Kasumi-1 (cell line): ENCODE results near the gene CRTC2.
A peak's percentile ranks its signal among the peaks of the same experiment; 100 is the strongest.
"Not testable (repeated sequence)": the region's sequence is repeated elsewhere in the genome, so short reads cannot be mapped to it uniquely, and the experiment has no call there.

Source experiments
- DNase-seq, 2 experiments: peaks; one replicate each; lab custom pipeline; 2025; lab: John Stamatoyannopoulos, UW

The CRTC2 gene

GRCh38 chr1:153958111-153958960, at the start of gene CRTC2:
CRTC2 (minus strand) TSS chr1:153958612; CDS start chr1:153958497, 115 bp downstream.
- DNase-seq: peak; percentile 100

GRCh38 chr1:154006136-154006535, 47.7 kb upstream of the CRTC2 start:
- no peak for DNase-seq

- DNase-seq: no peak
Observed at GRCh38 chr1:154000420-154000819, 42.0 kb upstream of the CRTC2 start.

- not testable (repeated sequence) for DNase-seq
Observed at GRCh38 chr1:153996882-153997281, 38.5 kb upstream of the CRTC2 start.

GRCh38 chr1:153995640-153996039, 37.2 kb upstream of the CRTC2 start:
- DNase-seq: no peak

- DNase-seq: no peak
Observed at GRCh38 chr1:153995202-153995601, 36.8 kb upstream of the CRTC2 start.

GRCh38 chr1:153991806-153992205, 33.4 kb upstream of the CRTC2 start:
- DNase-seq: no peak

- no peak for DNase-seq
Observed at GRCh38 chr1:153991151-153991630, 32.8 kb upstream of the CRTC2 start.

GRCh38 chr1:153990468-153991150, 32.2 kb upstream of the CRTC2 start, which contains the start of gene RPS27:
RPS27 (plus strand) TSS chr1:153990762; CDS start chr1:153990797, 35 bp downstream.
- DNase-seq: peak; percentile 98 to 99

- DNase-seq: no peak
Observed at GRCh38 chr1:153987621-153988020, 29.2 kb upstream of the CRTC2 start.

- no peak for DNase-seq
Observed at GRCh38 chr1:153985941-153986761, 27.7 kb upstream of the CRTC2 start, which contains the start of gene RAB13. RAB13 (minus strand) TSS chr1:153986339; CDS start chr1:153986236, 103 bp downstream.

- DNase-seq: peak in 1 of 2 experiments; percentile 19
Observed at GRCh38 chr1:153985341-153985912, 27.0 kb upstream of the CRTC2 start.

GRCh38 chr1:153984123-153984894, 25.9 kb upstream of the CRTC2 start:
- no peak for DNase-seq

GRCh38 chr1:153981735-153982134, 23.3 kb upstream of the CRTC2 start:
- DNase-seq: not testable (repeated sequence)

GRCh38 chr1:153979091-153979490, 20.7 kb upstream of the CRTC2 start:
- not testable (repeated sequence) for DNase-seq

GRCh38 chr1:153978274-153978909, 20.0 kb upstream of the CRTC2 start:
- DNase-seq: no peak

GRCh38 chr1:153977250-153978240, 19.1 kb upstream of the CRTC2 start, which contains the start of gene JTB:
JTB (minus strand) TSS chr1:153977674; CDS start chr1:153977252, 422 bp downstream.
- peak; percentile 90 to 91 for DNase-seq

GRCh38 chr1:153976819-153977249, 18.4 kb upstream of the CRTC2 start:
- no peak for DNase-seq

- no peak for DNase-seq
Observed at GRCh38 chr1:153973525-153973924, 15.1 kb upstream of the CRTC2 start.
